ENCODE data around the gene PCED1B.

DNA sequence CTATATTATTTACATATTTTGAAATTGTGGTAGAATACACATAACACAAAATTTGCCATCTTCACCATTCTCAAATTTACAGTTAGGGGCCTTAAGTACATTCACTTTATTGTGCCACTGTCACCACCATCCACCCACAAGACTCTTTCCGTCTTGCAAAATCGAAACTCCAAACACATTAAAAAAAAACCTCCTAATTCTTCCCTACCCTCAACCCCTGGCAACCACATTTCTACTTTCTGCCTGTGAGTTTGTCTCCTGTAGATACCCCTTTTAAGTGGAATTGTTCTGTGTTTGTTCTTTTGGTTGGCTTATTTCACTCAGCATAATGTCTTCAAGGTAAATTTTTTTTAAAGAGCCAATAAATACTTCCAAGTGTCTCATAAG is 32.0 kb downstream of the PCED1B start:
- TF ChIP-seq, protein P1, sequence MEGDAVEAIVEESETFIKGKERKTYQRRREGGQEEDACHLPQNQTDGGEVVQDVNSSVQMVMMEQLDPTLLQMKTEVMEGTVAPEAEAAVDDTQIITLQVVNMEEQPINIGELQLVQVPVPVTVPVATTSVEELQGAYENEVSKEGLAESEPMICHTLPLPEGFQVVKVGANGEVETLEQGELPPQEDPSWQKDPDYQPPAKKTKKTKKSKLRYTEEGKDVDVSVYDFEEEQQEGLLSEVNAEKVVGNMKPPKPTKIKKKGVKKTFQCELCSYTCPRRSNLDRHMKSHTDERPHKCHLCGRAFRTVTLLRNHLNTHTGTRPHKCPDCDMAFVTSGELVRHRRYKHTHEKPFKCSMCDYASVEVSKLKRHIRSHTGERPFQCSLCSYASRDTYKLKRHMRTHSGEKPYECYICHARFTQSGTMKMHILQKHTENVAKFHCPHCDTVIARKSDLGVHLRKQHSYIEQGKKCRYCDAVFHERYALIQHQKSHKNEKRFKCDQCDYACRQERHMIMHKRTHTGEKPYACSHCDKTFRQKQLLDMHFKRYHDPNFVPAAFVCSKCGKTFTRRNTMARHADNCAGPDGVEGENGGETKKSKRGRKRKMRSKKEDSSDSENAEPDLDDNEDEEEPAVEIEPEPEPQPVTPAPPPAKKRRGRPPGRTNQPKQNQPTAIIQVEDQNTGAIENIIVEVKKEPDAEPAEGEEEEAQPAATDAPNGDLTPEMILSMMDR (IDR thresholded peaks at IDR 0.05; ENCODE audit: low read depth, low read length): no peak
- TF ChIP-seq POLR2A (IDR thresholded peaks at IDR 0.05; ENCODE audit: extremely low read depth, insufficient read length): no peak
